ENCODE data around the gene SCUBE1. TPM values are rescaled to one million over a fixed set of nuclear protein-coding genes. Genes with fewer than 3 reads are reported as not detected.

The SCUBE1 gene
- total RNA-seq, 4 donors from 2014 or later: 0.68 to 6.4 (median 1.7) TPM

GRCh38 chr22:43267981-43268660 lies 75.1 kb downstream of the SCUBE1 start:
- H3K36me3 ChIP-seq: no peaks in the 10 kb centered on the region
- TF ChIP-seq POLR2A (IDR thresholded peaks at IDR 0.05) (no peak), EP300 (IDR thresholded peaks at IDR 0.05; ENCODE audit: low read depth) (no peak), POLR2AphosphoS5 (IDR thresholded peaks at IDR 0.05) (no peak), CTCF (IDR thresholded peaks at IDR 0.05) (no peak)
- intact Hi-C loops (cut with DNase I; ENCODE audit: low total_unique reads): no loop called here

GRCh38 chr22:43267332-43267980 lies 75.7 kb downstream of the SCUBE1 start:
- Histone ChIP-seq H3K4me3 (no peak overlapping the region), H3K9me3 (no peaks in the 10 kb centered on the region), H3K27ac (no peak overlapping the region), H3K36me3 (no peaks in the 10 kb centered on the region), H3K27me3 (peaks cover 29% of the 10 kb centered on the region), H3K4me1 (peaks cover 4 to 20% (median 10%) of the 10 kb centered on the region in 4 donors)
- DNase-seq: no peak
- 73 to 75% methylated on average over 2 to 13 of the region's 13 CpGs for WGBS, 2 donors (ENCODE audit: low coverage in 1 of 2)
- in situ Hi-C loops (cut with MboI; ENCODE audit: low pct_ligation_motif_present in 1 of 4, low pct_unique_long_range_greater_than_20kb in 1 of 4, low sequenced_read_pairs in 3 of 4): no loop called here
- TF ChIP-seq CTCF (IDR thresholded peaks at IDR 0.05): no peak
- no peak for TF ChIP-seq POLR2A (IDR thresholded peaks at IDR 0.05)
- TF ChIP-seq POLR2AphosphoS5 (IDR thresholded peaks at IDR 0.05): no peak
- no peak for TF ChIP-seq EP300 (IDR thresholded peaks at IDR 0.05; ENCODE audit: low read depth)
- intact Hi-C loops (cut with DNase I; ENCODE audit: low total_unique reads): no loop called here

More at GRCh38 chr22:43267981-43268660, 75.1 kb downstream of the SCUBE1 start:
- Histone ChIP-seq H3K4me3 (no peak overlapping the region), H3K27me3 (peaks cover 22% of the 10 kb centered on the region), H3K9me3 (no peaks in the 10 kb centered on the region), H3K4me1 (peaks cover 4 to 20% (median 10%) of the 10 kb centered on the region in 4 donors), H3K27ac (no peak overlapping the region)
- WGBS, 2 donors (ENCODE audit: low coverage in 1 of 2): 89% methylated on average over 13 of the region's 13 CpGs; no CpG with 5 or more reads in 1 of the 2 donors
- no peak for DNase-seq
- in situ Hi-C loops (cut with MboI; ENCODE audit: low pct_ligation_motif_present in 1 of 4, low pct_unique_long_range_greater_than_20kb in 1 of 4, low sequenced_read_pairs in 3 of 4): no loop called here

- no peaks in the 10 kb centered on the region for H3K36me3 ChIP-seq
- peaks cover 4 to 20% (median 10%) of the 10 kb centered on the region in 4 donors for H3K4me1 ChIP-seq
- H3K4me3 ChIP-seq: no peak overlapping the region
- DNase-seq: no peak
- peaks cover 31% of the 10 kb centered on the region for H3K27me3 ChIP-seq
- intact Hi-C loops (cut with DNase I; ENCODE audit: low total_unique reads): no loop called here
- no peaks in the 10 kb centered on the region for H3K9me3 ChIP-seq
- TF ChIP-seq POLR2AphosphoS5 (IDR thresholded peaks at IDR 0.05): no peak
- no peak for TF ChIP-seq POLR2A (IDR thresholded peaks at IDR 0.05)
- TF ChIP-seq CTCF (IDR thresholded peaks at IDR 0.05): no peak
- TF ChIP-seq EP300 (IDR thresholded peaks at IDR 0.05; ENCODE audit: low read depth): no peak
- no peak overlapping the region for H3K27ac ChIP-seq
- WGBS, 2 donors (ENCODE audit: low coverage in 1 of 2): 89% methylated on average over 9 of the region's 9 CpGs; no CpG with 5 or more reads in 1 of the 2 donors
- in situ Hi-C loops (cut with MboI; ENCODE audit: low pct_ligation_motif_present in 1 of 4, low pct_unique_long_range_greater_than_20kb in 1 of 4, low sequenced_read_pairs in 3 of 4): no loop called here
Measured at GRCh38 chr22:43266076-43266475, 77.1 kb downstream of the SCUBE1 start.

- Histone ChIP-seq H3K27me3 (peaks cover 31% of the 10 kb centered on the region), H3K4me3 (no peak overlapping the region), H3K27ac (peak overlapping the region; percentile 31 to 51 (median 42)), H3K36me3 (no peaks in the 10 kb centered on the region), H3K9me3 (no peaks in the 10 kb centered on the region), H3K4me1 (peaks cover 4 to 20% (median 10%) of the 10 kb centered on the region in 4 donors)
- DNase-seq: peak; percentile 69
- in situ Hi-C loops (cut with MboI; ENCODE audit: low pct_ligation_motif_present in 1 of 4, low pct_unique_long_range_greater_than_20kb in 1 of 4, low sequenced_read_pairs in 3 of 4) (no loop called here), intact Hi-C loops (cut with DNase I; ENCODE audit: low total_unique reads) (loop anchor here (5.0 kb wide), 1 partner anchor 1833 kb away; no protein-coding TSS in a partner anchor)
- 3 to 15% methylated on average over 5 to 27 of the region's 27 CpGs for WGBS, 2 donors (ENCODE audit: low coverage in 1 of 2)
- TF ChIP-seq CTCF (IDR thresholded peaks at IDR 0.05): no peak
- no peak for TF ChIP-seq POLR2A (IDR thresholded peaks at IDR 0.05)
Measured at GRCh38 chr22:43263645-43264514, 79.3 kb downstream of the SCUBE1 start.
